ENCODE measurements around the gene THOP1. TPM values are rescaled to one million over a fixed set of nuclear protein-coding genes. Genes with fewer than 3 reads are reported as not detected.

Gene THOP1
- total RNA-seq, 4 donors from 2014 or later, result 29.7 to 79.0 (median 58.9) TPM

- Histone ChIP-seq H3K27me3 (no peaks in the 10 kb centered on the region), H3K27ac (no peak overlapping the region), H3K4me1 (no peaks in the 10 kb centered on the region), H3K4me3 (replicated peaks in 1 of 3) (no peak overlapping the region), H3K9me3 (no peaks in the 10 kb centered on the region), H3K36me3 (peaks cover 30 to 45% of the 10 kb centered on the region in 2 donors)
- intact Hi-C loops (cut with DNase I), result no loop called here
- TF ChIP-seq POLR2A (IDR thresholded peaks at IDR 0.05) (no peak), CTCF (IDR thresholded peaks at IDR 0.05) (no peak)
- WGBS, 2 donors, result 88 to 93% methylated on average over 11 to 36 of the region's 41 CpGs
- DNase-seq, result no peak
Measured at GRCh38 chr19:2808129-2808941, 23.0 kb downstream of the THOP1 start.

- intact Hi-C loops (cut with DNase I), result no loop called here
- Histone ChIP-seq H3K27me3 (no peaks in the 10 kb centered on the region), H3K4me1 (no peaks in the 10 kb centered on the region), H3K27ac (no peak overlapping the region), H3K9me3 (no peaks in the 10 kb centered on the region), H3K4me3 (replicated peaks in 1 of 3) (no peak overlapping the region), H3K36me3 (peaks cover 30 to 45% of the 10 kb centered on the region in 2 donors)
- 93% methylated on average over 26 to 33 of the region's 37 CpGs for WGBS, 2 donors
- DNase-seq, result no peak
- TF ChIP-seq POLR2A (IDR thresholded peaks at IDR 0.05) (no peak), CTCF (IDR thresholded peaks at IDR 0.05) (no peak)
Measured at GRCh38 chr19:2809387-2810140, 24.3 kb downstream of the THOP1 start.

- no peak for DNase-seq
- no peaks in the 10 kb centered on the region for H3K9me3 ChIP-seq
- WGBS, 2 donors, result 97% methylated on average over 25 to 36 of the region's 58 CpGs
- peaks cover 30 to 37% of the 10 kb centered on the region in 2 donors for H3K36me3 ChIP-seq
- H3K27me3 ChIP-seq, result no peaks in the 10 kb centered on the region
- H3K4me1 ChIP-seq, result no peaks in the 10 kb centered on the region
- H3K27ac ChIP-seq, result no peak overlapping the region
- H3K4me3 ChIP-seq (replicated peaks in 1 of 3), result no peak overlapping the region
- intact Hi-C loops (cut with DNase I), result no loop called here
- TF ChIP-seq CTCF (IDR thresholded peaks at IDR 0.05) (no peak), POLR2A (IDR thresholded peaks at IDR 0.05) (no peak)
Measured at GRCh38 chr19:2810141-2811091, 25.1 kb downstream of the THOP1 start.

GRCh38 chr19:2811221-2811722 lies 26.0 kb downstream of the THOP1 start:
- H3K27me3 ChIP-seq, result no peaks in the 10 kb centered on the region
- H3K9me3 ChIP-seq, result no peaks in the 10 kb centered on the region
- H3K4me1 ChIP-seq, result no peaks in the 10 kb centered on the region
- TF ChIP-seq CTCF (IDR thresholded peaks at IDR 0.05) (no peak), POLR2A (IDR thresholded peaks at IDR 0.05) (no peak)
- H3K27ac ChIP-seq, result no peak overlapping the region
- WGBS, 2 donors, result 96% methylated on average over 18 to 20 of the region's 20 CpGs
- no peak overlapping the region for H3K4me3 ChIP-seq (replicated peaks in 1 of 3)
- peaks cover 30 to 36% of the 10 kb centered on the region in 2 donors for H3K36me3 ChIP-seq
- DNase-seq, result no peak
- intact Hi-C loops (cut with DNase I), result no loop called here

Measured in thyroid gland (tissue), 4 donors.